Measurements from ENCODE around the gene FABP7. TPM values are rescaled to one million over a fixed set of nuclear protein-coding genes. Genes with fewer than 3 reads are reported as not detected.
A peak's percentile ranks its signal among the peaks of the same experiment; 100 is the strongest.
"Not testable (repeated sequence)": the region's sequence is repeated elsewhere in the genome, so short reads cannot be mapped to it uniquely, and the experiment has no call there.

FABP7 gene
- total and polyA plus RNA-seq, 2 experiments from 2014 or later: 6.6 to 15.7 TPM

DNA sequence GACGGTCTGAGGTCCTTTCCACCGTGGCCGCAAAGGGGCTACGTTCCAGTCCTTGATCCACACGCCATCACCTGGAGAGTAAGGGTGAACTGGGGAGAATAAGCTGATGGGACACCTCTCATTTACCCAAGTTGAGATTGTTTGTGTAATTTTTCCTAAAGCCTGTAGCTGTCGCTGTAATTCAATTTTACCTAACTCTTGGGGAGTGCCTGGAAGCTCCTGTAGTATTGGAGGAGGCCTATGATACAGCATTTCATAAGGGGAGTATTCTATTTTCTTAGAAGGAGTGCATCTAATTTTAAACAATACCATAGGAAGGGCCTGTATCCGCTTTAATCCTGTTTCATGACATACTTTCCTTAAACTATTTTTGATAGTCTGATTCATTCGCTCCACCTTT, 35.3 kb upstream of the FABP7 start:
- H3F3A ChIP-seq (replicated peaks; ENCODE audit: low read depth); H3K4me3 ChIP-seq; H3K4me3 Mint-ChIP-seq; H3K4me1 Mint-ChIP-seq; H3K27ac ChIP-seq (ENCODE audit: low read depth); H3K36me3 Mint-ChIP-seq (ENCODE audit: low read depth); H3K27me3 Mint-ChIP-seq (ENCODE audit: insufficient read depth, low read depth, poor library complexity); H3K4me1 ChIP-seq (ENCODE audit: insufficient read depth); H3K36me3 ChIP-seq (ENCODE audit: insufficient read depth); ATAC-seq; H3K79me2 ChIP-seq (replicated peaks; ENCODE audit: insufficient read depth); H4K20me1 ChIP-seq (replicated peaks; ENCODE audit: insufficient read depth); H3K4me2 ChIP-seq; H3K27me3 ChIP-seq (ENCODE audit: insufficient read depth); H3K9me2 ChIP-seq (ENCODE audit: insufficient read depth); H2AFZ ChIP-seq: not testable (repeated sequence)
- H3K27ac Mint-ChIP-seq: 0 out of 2 replicates have a peak overlapping the region, but pooled peaks have one; percentile 23
- peak; percentile 30 for DNase-seq (ENCODE audit: low spot score)
- peak in 1 of 2 experiments; percentile 52; a peak in 2 of 4 replicates for TF ChIP-seq CTCF (conservative IDR thresholded peaks at IDR 0.05; ENCODE audit: low read depth in 2 of 2)
- TF ChIP-seq, protein P1, sequence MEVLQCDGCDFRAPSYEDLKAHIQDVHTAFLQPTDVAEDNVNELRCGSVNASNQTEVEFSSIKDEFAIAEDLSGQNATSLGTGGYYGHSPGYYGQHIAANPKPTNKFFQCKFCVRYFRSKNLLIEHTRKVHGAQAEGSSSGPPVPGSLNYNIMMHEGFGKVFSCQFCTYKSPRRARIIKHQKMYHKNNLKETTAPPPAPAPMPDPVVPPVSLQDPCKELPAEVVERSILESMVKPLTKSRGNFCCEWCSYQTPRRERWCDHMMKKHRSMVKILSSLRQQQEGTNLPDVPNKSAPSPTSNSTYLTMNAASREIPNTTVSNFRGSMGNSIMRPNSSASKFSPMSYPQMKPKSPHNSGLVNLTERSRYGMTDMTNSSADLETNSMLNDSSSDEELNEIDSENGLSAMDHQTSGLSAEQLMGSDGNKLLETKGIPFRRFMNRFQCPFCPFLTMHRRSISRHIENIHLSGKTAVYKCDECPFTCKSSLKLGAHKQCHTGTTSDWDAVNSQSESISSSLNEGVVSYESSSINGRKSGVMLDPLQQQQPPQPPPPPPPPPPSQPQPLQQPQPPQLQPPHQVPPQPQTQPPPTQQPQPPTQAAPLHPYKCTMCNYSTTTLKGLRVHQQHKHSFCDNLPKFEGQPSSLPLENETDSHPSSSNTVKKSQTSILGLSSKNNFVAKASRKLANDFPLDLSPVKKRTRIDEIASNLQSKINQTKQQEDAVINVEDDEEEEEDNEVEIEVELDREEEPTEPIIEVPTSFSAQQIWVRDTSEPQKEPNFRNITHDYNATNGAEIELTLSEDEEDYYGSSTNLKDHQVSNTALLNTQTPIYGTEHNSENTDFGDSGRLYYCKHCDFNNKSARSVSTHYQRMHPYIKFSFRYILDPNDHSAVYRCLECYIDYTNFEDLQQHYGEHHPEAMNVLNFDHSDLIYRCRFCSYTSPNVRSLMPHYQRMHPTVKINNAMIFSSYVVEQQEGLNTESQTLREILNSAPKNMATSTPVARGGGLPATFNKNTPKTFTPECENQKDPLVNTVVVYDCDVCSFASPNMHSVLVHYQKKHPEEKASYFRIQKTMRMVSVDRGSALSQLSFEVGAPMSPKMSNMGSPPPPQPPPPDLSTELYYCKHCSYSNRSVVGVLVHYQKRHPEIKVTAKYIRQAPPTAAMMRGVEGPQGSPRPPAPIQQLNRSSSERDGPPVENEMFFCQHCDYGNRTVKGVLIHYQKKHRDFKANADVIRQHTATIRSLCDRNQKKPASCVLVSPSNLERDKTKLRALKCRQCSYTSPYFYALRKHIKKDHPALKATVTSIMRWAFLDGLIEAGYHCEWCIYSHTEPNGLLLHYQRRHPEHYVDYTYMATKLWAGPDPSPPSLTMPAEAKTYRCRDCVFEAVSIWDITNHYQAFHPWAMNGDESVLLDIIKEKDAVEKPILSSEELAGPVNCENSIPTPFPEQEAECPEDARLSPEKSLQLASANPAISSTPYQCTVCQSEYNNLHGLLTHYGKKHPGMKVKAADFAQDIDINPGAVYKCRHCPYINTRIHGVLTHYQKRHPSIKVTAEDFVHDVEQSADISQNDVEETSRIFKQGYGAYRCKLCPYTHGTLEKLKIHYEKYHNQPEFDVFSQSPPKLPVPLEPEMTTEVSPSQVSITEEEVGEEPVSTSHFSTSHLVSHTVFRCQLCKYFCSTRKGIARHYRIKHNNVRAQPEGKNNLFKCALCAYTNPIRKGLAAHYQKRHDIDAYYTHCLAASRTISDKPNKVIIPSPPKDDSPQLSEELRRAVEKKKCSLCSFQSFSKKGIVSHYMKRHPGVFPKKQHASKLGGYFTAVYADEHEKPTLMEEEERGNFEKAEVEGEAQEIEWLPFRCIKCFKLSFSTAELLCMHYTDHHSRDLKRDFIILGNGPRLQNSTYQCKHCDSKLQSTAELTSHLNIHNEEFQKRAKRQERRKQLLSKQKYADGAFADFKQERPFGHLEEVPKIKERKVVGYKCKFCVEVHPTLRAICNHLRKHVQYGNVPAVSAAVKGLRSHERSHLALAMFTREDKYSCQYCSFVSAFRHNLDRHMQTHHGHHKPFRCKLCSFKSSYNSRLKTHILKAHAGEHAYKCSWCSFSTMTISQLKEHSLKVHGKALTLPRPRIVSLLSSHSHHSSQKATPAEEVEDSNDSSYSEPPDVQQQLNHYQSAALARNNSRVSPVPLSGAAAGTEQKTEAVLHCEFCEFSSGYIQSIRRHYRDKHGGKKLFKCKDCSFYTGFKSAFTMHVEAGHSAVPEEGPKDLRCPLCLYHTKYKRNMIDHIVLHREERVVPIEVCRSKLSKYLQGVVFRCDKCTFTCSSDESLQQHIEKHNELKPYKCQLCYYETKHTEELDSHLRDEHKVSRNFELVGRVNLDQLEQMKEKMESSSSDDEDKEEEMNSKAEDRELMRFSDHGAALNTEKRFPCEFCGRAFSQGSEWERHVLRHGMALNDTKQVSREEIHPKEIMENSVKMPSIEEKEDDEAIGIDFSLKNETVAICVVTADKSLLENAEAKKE (CRISPR knock-in tag; IDR thresholded peaks at IDR 0.05): 0 out of 2 replicates have a peak, but pooled peaks have one; percentile 29
- peaks cover 14% of the 10 kb centered on the region for H3K9me3 Mint-ChIP-seq

- H3K4me1 ChIP-seq (ENCODE audit: insufficient read depth); DNase-seq (ENCODE audit: low spot score); H2AFZ ChIP-seq; H3K4me2 ChIP-seq; H3K27ac Mint-ChIP-seq; H3K9me2 ChIP-seq (ENCODE audit: insufficient read depth); H3K4me3 ChIP-seq; H4K20me1 ChIP-seq (replicated peaks; ENCODE audit: insufficient read depth); H3K4me1 Mint-ChIP-seq; H3K36me3 ChIP-seq (ENCODE audit: insufficient read depth); H3K27me3 ChIP-seq (ENCODE audit: insufficient read depth); H3K79me2 ChIP-seq (replicated peaks; ENCODE audit: insufficient read depth); H3K4me3 Mint-ChIP-seq; ATAC-seq; H3K27ac ChIP-seq (ENCODE audit: low read depth); H3K27me3 Mint-ChIP-seq (ENCODE audit: insufficient read depth, low read depth, poor library complexity); H3F3A ChIP-seq (replicated peaks; ENCODE audit: low read depth): not testable (repeated sequence)
- H3K36me3 Mint-ChIP-seq (ENCODE audit: low read depth): peaks cover 10% of the 10 kb centered on the region
- peaks cover 17% of the 10 kb centered on the region for H3K9me3 Mint-ChIP-seq
These were observed 34.7 kb upstream of the FABP7 start for GRCh38 chr6:122744856-122745255.

Measured in GM23338 (cell line).